ENCODE results near the gene ACTR8. TPM values are rescaled to one million over a fixed set of nuclear protein-coding genes. Genes with fewer than 3 reads are reported as not detected.
"Not testable (repeated sequence)": the region's sequence is repeated elsewhere in the genome, so short reads cannot be mapped to it uniquely, and the experiment has no call there.

The ACTR8 gene
- 10 to 100 TPM; 29.8 to 30.3 TPM for total RNA-seq

DNA sequence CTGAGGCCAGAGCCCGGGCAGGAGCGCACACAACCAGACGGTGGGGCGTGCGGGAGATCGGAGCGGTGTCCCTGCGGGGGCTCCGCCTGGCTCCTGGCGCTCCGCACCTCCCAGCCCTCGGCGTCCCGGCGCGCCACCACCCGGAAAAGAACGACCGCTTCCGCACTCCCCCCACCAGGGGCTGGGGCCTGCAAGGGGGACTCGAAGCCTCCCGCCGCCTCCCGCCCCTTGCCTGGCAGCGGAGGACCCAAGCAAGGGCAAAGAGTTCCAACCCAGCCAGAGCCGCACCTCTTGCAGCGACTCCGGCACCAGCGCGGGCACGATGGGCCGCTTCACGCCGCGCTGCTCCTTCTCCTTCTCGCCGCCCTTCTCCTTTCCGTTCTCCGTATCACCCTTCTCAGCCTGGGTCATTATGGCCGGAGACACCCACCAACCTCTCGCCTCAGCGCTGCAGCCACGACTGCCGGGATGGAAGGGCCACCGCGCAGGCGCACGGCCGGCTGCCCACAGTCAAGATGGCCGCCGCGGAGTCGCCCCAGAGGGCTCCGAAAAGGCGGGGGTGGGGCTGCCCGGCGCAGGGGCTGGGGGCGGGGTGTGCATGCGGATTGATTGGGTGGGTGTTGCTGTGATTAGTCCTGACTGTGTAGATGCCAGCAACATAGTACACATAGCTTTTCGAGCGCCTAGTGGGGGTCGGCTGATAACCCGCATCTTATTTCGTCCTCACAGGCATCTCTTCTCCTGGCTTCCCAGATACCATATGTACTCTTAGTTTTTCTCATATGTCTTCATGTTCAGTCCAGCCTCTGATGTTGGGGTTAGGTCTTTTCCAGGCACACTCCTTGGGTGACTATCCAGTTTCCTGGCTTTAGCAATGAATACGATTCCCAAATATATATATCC, at the start of gene ACTR8:
TSS of gene ACTR8 (minus strand) at position 462 of the 903 bp plus-strand sequence. CDS start at position 411, 51 bp downstream.
- CTCF ChIA-PET: interaction anchor here (1.1 kb wide), 1 partner anchor 172 kb away, joined by 3 read pairs; no protein-coding TSS in a partner anchor
- H3K4me3 Mint-ChIP-seq: peak within 1 kb of the TSS; percentile 100
- peaks cover 23% of the 10 kb centered on the region for H3K36me3 Mint-ChIP-seq (ENCODE audit: low read depth)
- peaks cover 22% of the 10 kb centered on the region for H3K4me1 Mint-ChIP-seq (ENCODE audit: low read depth)
- H3K27ac Mint-ChIP-seq: peak within 1 kb of the TSS; percentile 97
- no peaks in the 10 kb centered on the region for H3K9me3 Mint-ChIP-seq
- intact Hi-C loops (cut with micrococcal nuclease): loop anchor here (1.0 kb wide), 1 partner anchor 9 kb away; the partner anchor contains the start of gene SELENOK
- peak; percentile 81 for DNase-seq
- no peaks in the 10 kb centered on the region for H3K27me3 Mint-ChIP-seq (ENCODE audit: low read depth)

DNA sequence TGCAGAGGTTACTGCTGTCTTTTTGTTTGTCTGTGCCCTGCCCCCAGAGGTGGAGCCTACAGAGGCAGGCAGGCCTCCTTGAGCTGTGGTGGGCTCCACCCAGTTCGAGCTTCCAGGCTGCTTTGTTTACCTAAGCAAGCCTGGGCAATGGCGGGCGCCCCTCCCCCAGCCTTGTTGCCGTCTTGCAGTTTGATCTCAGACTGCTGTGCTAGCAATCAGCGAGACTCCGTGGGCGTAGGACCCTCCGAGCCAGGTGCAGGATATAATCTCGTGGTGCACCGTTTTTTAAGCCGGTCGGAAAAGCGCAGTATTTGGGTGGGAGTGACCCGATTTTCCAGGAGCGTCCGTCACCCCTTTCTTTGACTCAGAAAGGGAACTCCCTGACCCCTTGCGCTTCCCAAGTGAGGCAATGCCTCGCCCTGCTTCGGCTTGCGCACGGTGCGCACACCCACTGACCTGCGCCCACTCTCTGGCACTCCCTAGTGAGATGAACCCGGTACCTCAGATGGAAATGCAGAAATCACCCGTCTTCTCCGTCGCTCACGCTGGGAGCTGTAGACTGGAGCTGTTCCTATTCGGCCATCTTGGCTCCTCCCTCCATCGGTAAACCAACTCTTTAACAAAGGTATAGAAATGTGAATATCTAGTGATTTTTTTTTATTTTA, 45.4 kb upstream of the ACTR8 start:
- CTCF ChIA-PET: not testable (repeated sequence)

GRCh38 chr3:53921296-53921695, 39.3 kb upstream of the ACTR8 start:
- Mint-ChIP-seq H3K27ac (no peak overlapping the region), H3K4me3 (no peak overlapping the region), H3K36me3 (ENCODE audit: low read depth) (peaks cover 2% of the 10 kb centered on the region), H3K27me3 (ENCODE audit: low read depth) (peaks cover 26% of the 10 kb centered on the region), H3K4me1 (ENCODE audit: low read depth) (no peaks in the 10 kb centered on the region), H3K9me3 (peaks cover 8% of the 10 kb centered on the region)
- intact Hi-C loops (cut with micrococcal nuclease): no loop called here
- peak; percentile 8 for DNase-seq
- CTCF ChIA-PET: interaction anchor here (1.1 kb wide), 1 partner anchor 18 kb away, joined by 4 read pairs; no protein-coding TSS in a partner anchor

More for the DNA sequence above, 45.4 kb upstream of the ACTR8 start:
- intact Hi-C loops (cut with micrococcal nuclease); H3K4me3 Mint-ChIP-seq; H3K27ac Mint-ChIP-seq; H3K9me3 Mint-ChIP-seq; H3K27me3 Mint-ChIP-seq (ENCODE audit: low read depth); DNase-seq; H3K36me3 Mint-ChIP-seq (ENCODE audit: low read depth); H3K4me1 Mint-ChIP-seq (ENCODE audit: low read depth): not testable (repeated sequence)

DNA sequence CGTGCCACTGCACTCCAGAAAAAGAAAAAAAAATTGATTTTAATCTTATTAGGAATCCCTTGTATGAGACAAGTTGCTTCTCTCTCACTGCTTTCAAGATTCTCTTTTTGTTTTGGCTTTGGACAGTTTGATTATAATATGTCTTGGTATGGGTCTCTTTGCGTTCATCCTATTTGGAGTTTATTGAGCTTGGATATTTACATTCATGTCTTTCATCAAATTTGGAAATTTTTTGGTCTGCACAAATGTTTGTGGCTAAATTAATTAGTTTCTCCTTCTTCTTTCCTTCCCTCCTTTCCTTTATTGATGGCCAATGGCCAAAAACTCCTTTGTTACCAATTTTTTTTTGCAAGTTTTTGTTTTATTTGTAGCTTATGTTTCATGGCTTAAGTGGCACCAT, 37.8 kb upstream of the ACTR8 start:
- CTCF ChIA-PET: no interaction called here
- H3K4me3 Mint-ChIP-seq: no peak overlapping the region
- no peak overlapping the region for H3K27ac Mint-ChIP-seq
- H3K9me3 Mint-ChIP-seq: peaks cover 7% of the 10 kb centered on the region
- peaks cover 2% of the 10 kb centered on the region for H3K36me3 Mint-ChIP-seq (ENCODE audit: low read depth)
- intact Hi-C loops (cut with micrococcal nuclease): no loop called here
- peaks cover 23% of the 10 kb centered on the region for H3K27me3 Mint-ChIP-seq (ENCODE audit: low read depth)
- no peak for DNase-seq
- H3K4me1 Mint-ChIP-seq (ENCODE audit: low read depth): no peaks in the 10 kb centered on the region

DNA sequence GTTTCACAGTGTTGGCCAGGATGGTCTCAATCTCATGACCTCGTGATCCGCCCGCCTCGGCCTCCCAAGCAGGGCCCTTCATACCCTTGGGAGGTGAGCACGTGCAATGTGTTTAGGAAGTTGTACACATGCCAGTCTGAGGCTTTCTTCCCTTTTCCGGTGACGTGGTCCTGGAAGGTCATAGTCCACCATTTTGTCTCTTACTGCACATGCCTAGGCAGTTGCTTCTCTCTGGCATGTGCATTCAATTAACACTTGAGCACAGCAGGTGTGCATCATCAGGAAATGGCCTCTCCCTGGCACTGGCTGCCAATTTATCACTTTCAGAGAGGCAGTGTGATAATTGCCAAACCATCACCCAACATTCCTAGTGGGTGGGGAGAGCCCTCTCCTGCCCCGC, 31.4 kb upstream of the ACTR8 start:
- no peaks in the 10 kb centered on the region for H3K9me3 Mint-ChIP-seq
- H3K4me3 Mint-ChIP-seq: no peak overlapping the region
- CTCF ChIA-PET: interaction anchor here (0.7 kb wide), 1 partner anchor 24 kb away, joined by 3 read pairs; no protein-coding TSS in a partner anchor
- no peak for DNase-seq
- no peak overlapping the region for H3K27ac Mint-ChIP-seq
- intact Hi-C loops (cut with micrococcal nuclease): no loop called here
- no peaks in the 10 kb centered on the region for H3K4me1 Mint-ChIP-seq (ENCODE audit: low read depth)
- peaks cover 26% of the 10 kb centered on the region for H3K27me3 Mint-ChIP-seq (ENCODE audit: low read depth)
- no peaks in the 10 kb centered on the region for H3K36me3 Mint-ChIP-seq (ENCODE audit: low read depth)

- peaks cover 15% of the 10 kb centered on the region for H3K27me3 Mint-ChIP-seq (ENCODE audit: low read depth)
- H3K4me3 Mint-ChIP-seq: no peak overlapping the region
- no peaks in the 10 kb centered on the region for H3K9me3 Mint-ChIP-seq
- no peaks in the 10 kb centered on the region for H3K36me3 Mint-ChIP-seq (ENCODE audit: low read depth)
- no peaks in the 10 kb centered on the region for H3K4me1 Mint-ChIP-seq (ENCODE audit: low read depth)
- intact Hi-C loops (cut with micrococcal nuclease): no loop called here
- DNase-seq: no peak
- CTCF ChIA-PET: no interaction called here
- H3K27ac Mint-ChIP-seq: no peak overlapping the region
These were observed 20.8 kb upstream of the ACTR8 start for GRCh38 chr3:53902711-53903110.

DNA sequence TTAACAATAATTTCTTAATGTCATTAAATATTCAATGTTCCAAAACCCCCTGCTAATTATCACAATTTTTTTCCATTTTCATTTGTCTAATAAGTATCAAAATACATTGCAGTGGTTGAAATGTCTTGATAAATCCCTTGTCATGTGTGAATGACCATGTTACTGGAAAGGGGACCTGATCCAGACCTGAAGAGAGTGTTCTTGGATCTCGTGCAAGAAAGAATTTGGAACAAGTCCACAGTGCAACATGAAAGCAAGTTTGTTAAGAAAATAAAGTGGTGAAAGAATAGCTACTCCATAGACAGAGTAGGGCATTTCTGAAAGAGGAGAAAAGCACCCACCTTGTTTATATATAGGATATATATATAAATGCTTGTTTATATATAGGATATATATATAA, 20.1 kb upstream of the ACTR8 start:
- peaks cover 18% of the 10 kb centered on the region for H3K27me3 Mint-ChIP-seq (ENCODE audit: low read depth)
- no peak for DNase-seq
- CTCF ChIA-PET: no interaction called here
- no peak overlapping the region for H3K4me3 Mint-ChIP-seq
- H3K27ac Mint-ChIP-seq: no peak overlapping the region
- intact Hi-C loops (cut with micrococcal nuclease): no loop called here
- H3K9me3 Mint-ChIP-seq: no peaks in the 10 kb centered on the region
- H3K36me3 Mint-ChIP-seq (ENCODE audit: low read depth): no peaks in the 10 kb centered on the region
- no peaks in the 10 kb centered on the region for H3K4me1 Mint-ChIP-seq (ENCODE audit: low read depth)

DNA sequence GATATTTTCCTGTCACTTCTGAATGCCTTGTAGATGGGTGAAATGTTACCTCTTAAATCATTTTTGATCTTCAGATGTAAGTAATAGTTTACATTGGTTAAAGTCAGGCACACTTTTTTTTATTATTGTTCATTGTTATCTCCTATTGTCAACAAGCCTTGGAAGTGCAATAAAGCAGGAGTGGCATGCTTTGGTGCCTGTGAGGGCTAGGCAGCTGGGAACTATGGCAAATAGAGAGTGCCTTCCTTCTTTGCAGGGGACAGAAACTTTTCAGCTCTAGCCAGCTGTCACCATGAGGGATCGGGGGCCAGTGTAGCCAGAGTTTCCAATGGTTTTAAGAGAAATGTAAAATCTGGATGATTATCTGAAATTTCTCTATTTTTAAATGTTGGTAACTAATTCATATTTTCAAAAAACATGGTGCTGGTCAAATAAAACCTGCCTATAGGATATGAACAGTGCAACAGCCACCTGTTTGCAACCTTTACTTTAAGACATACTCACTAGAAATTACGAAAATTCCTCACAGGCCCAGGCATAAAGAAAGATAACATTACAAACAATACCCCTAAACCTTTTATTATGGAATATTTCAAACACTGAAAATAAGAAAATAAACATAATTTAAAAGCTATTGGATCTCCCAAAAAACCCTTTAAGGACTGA, 18.8 kb upstream of the ACTR8 start:
- H3K36me3 Mint-ChIP-seq (ENCODE audit: low read depth): no peaks in the 10 kb centered on the region
- H3K9me3 Mint-ChIP-seq: no peaks in the 10 kb centered on the region
- H3K4me3 Mint-ChIP-seq: no peak overlapping the region
- no peak overlapping the region for H3K27ac Mint-ChIP-seq
- no peak for DNase-seq
- CTCF ChIA-PET: interaction anchor here (1.2 kb wide), 1 partner anchor 11 kb away, joined by 3 read pairs; no protein-coding TSS in a partner anchor
- H3K4me1 Mint-ChIP-seq (ENCODE audit: low read depth): no peaks in the 10 kb centered on the region
- intact Hi-C loops (cut with micrococcal nuclease): no loop called here
- H3K27me3 Mint-ChIP-seq (ENCODE audit: low read depth): peaks cover 12% of the 10 kb centered on the region

GRCh38 chr3:53899750-53900149, 17.8 kb upstream of the ACTR8 start:
- Mint-ChIP-seq H3K27ac (no peak overlapping the region), H3K27me3 (ENCODE audit: low read depth) (peaks cover 12% of the 10 kb centered on the region), H3K4me3 (no peak overlapping the region), H3K9me3 (no peaks in the 10 kb centered on the region), H3K4me1 (ENCODE audit: low read depth) (no peaks in the 10 kb centered on the region), H3K36me3 (ENCODE audit: low read depth) (no peaks in the 10 kb centered on the region)
- DNase-seq: no peak
- intact Hi-C loops (cut with micrococcal nuclease): loop anchor here (10.0 kb wide), 1 partner anchor 1005 kb away; the partner anchor contains the start of gene STIMATE
- CTCF ChIA-PET: interaction anchor here (0.7 to 1.2 kb wide), 2 partner anchors 10 to 190 kb away, joined by 3 read pairs; no protein-coding TSS in a partner anchor

GRCh38 chr3:53892286-53892637, 10.3 kb upstream of the ACTR8 start:
- Mint-ChIP-seq H3K36me3 (ENCODE audit: low read depth) (peaks cover 14% of the 10 kb centered on the region), H3K4me1 (ENCODE audit: low read depth) (peaks cover 42% of the 10 kb centered on the region), H3K27me3 (ENCODE audit: low read depth) (peaks cover under 1% of the 10 kb centered on the region), H3K9me3 (no peaks in the 10 kb centered on the region), H3K4me3 (peak overlapping the region; percentile 91), H3K27ac (peak overlapping the region; percentile 96)
- intact Hi-C loops (cut with micrococcal nuclease): loop anchor here (5.0 to 10.0 kb wide), 2 partner anchors 635 to 997 kb away; partner anchors contain the start of genes STIMATE and TKT
- peak; percentile 6 for DNase-seq
- CTCF ChIA-PET: no interaction called here

GRCh38 chr3:53891497-53892285, 9.7 kb upstream of the ACTR8 start, which contains the start of gene SELENOK:
Gene SELENOK, minus strand, starts transcription at chr3:53891859.
- DNase-seq: peak; percentile 99
- peak within 1 kb of the TSS; percentile 96 for H3K27ac Mint-ChIP-seq
- no peaks in the 10 kb centered on the region for H3K9me3 Mint-ChIP-seq
- H3K4me1 Mint-ChIP-seq (ENCODE audit: low read depth): peaks cover 47% of the 10 kb centered on the region
- intact Hi-C loops (cut with micrococcal nuclease): loop anchor here (1.0 to 10.0 kb wide), 4 partner anchors 9 to 997 kb away; partner anchors contain the start of genes ACTR8, DCP1A, STIMATE and TKT
- no peaks in the 10 kb centered on the region for H3K27me3 Mint-ChIP-seq (ENCODE audit: low read depth)
- peak within 1 kb of the TSS; percentile 91 for H3K4me3 Mint-ChIP-seq
- CTCF ChIA-PET: no interaction called here
- peaks cover 17% of the 10 kb centered on the region for H3K36me3 Mint-ChIP-seq (ENCODE audit: low read depth)
